Activated naive CD8-positive, alpha-beta T cell treated with anti-CD3 and anti-CD28 coated beads, Interleukin-2, amount 50 U/mL, for 24 hours (primary cell): Measurements from ENCODE around the gene GREM1.

Experiments used
- ATAC-seq: fragments of 150-1000 bp; cut with Tn5 transposase; one replicate; pipeline ENCODE4 v1.10.0; 2021
- DNase-seq: peaks from one replicate; pipeline ENCODE4 v3.0.0; 2021
- H3K27ac Mint-ChIP-seq: one replicate; pipeline ENCODE4 v1.8.0; 2021; ENCODE audit warnings: mild to moderate bottlenecking, mixed read lengths
- H3K27me3 Mint-ChIP-seq: one replicate; pipeline ENCODE4 v1.8.0; 2021; ENCODE audit warnings: mixed read lengths
- H3K36me3 Mint-ChIP-seq: one replicate; pipeline ENCODE4 v1.8.0; 2021; ENCODE audit warnings: low read depth, mixed read lengths
- H3K4me1 Mint-ChIP-seq: one replicate; pipeline ENCODE4 v1.8.0; 2021; ENCODE audit warnings: mixed read lengths
- H3K4me3 Mint-ChIP-seq: one replicate; pipeline ENCODE4 v1.8.0; 2021; ENCODE audit warnings: mild to moderate bottlenecking, moderate library complexity, mixed read lengths
- H3K9me3 Mint-ChIP-seq: one replicate; pipeline ENCODE4 v1.8.0; 2021; ENCODE audit warnings: mixed read lengths

The GREM1 gene

DNA sequence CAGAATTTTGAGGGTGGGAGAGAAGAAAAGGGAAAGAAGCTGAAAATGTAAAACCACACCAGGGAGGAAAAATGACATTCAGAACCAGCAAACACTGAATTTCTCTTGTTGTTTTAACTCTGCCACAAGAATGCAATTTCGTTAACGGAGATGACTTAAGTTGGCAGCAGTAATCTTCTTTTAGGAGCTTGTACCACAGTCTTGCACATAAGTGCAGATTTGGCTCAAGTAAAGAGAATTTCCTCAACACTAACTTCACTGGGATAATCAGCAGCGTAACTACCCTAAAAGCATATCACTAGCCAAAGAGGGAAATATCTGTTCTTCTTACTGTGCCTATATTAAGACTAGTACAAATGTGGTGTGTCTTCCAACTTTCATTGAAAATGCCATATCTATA is 15.5 kb downstream of the GREM1 start:
- DNase-seq (no peak), ATAC-seq (no peak)
- no peaks in the 10 kb centered on the region for H3K36me3 Mint-ChIP-seq
- H3K27me3 Mint-ChIP-seq: peaks cover 36% of the 10 kb centered on the region
- H3K4me3 Mint-ChIP-seq: no peak overlapping the region
- H3K4me1 Mint-ChIP-seq: no peaks in the 10 kb centered on the region
- H3K9me3 Mint-ChIP-seq: no peaks in the 10 kb centered on the region
- no peak overlapping the region for H3K27ac Mint-ChIP-seq

- Mint-ChIP-seq H3K27me3 (peaks cover 30% of the 10 kb centered on the region), H3K36me3 (no peaks in the 10 kb centered on the region), H3K4me1 (no peaks in the 10 kb centered on the region), H3K27ac (no peak overlapping the region), H3K9me3 (peaks cover 12% of the 10 kb centered on the region), H3K4me3 (no peak overlapping the region)
- ATAC-seq: no peak
- no peak for DNase-seq
These were observed 18.3 kb downstream of the GREM1 start for GRCh38 chr15:32735989-32736700.

- Mint-ChIP-seq H3K9me3 (peaks cover 12% of the 10 kb centered on the region), H3K4me3 (no peak overlapping the region), H3K27ac (no peak overlapping the region), H3K4me1 (no peaks in the 10 kb centered on the region), H3K27me3 (peaks cover 26% of the 10 kb centered on the region), H3K36me3 (no peaks in the 10 kb centered on the region)
- no peak for DNase-seq
- ATAC-seq: no peak
These were observed 18.9 kb downstream of the GREM1 start for GRCh38 chr15:32736701-32737061.

- DNase-seq (no peak), ATAC-seq (no peak)
- Mint-ChIP-seq H3K4me1 (no peaks in the 10 kb centered on the region), H3K4me3 (no peak overlapping the region), H3K9me3 (peaks cover 12% of the 10 kb centered on the region), H3K27me3 (peaks cover 26% of the 10 kb centered on the region), H3K36me3 (no peaks in the 10 kb centered on the region), H3K27ac (no peak overlapping the region)
These were observed 19.5 kb downstream of the GREM1 start for GRCh38 chr15:32737304-32737703.

DNA sequence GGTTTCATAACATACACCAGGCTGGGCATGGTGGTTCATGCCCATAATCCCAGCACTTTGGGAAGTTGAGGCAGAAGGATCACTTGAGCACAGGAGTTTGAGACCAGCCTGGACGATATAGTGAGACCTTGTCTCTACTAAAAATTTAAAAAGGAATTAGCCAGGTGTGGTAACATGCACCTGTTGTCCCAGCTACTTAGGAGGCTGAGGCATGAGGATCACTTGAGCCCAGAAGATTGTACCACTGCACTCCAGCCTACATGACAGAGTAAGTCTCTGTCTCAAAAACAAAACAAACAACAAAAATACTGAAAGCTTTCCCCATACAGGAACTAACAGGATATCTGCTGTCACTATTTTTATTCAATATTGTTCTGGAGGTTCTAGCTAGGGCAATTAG is 20.9 kb downstream of the GREM1 start:
- Mint-ChIP-seq H3K4me3 (no peak overlapping the region), H3K36me3 (no peaks in the 10 kb centered on the region), H3K4me1 (no peaks in the 10 kb centered on the region), H3K9me3 (peaks cover 12% of the 10 kb centered on the region), H3K27ac (no peak overlapping the region), H3K27me3 (peaks cover 23% of the 10 kb centered on the region)
- no peak for ATAC-seq
- DNase-seq: no peak

- ATAC-seq: no peak
These were observed 21.8 kb downstream of the GREM1 start for GRCh38 chr15:32739522-32740063.

DNA sequence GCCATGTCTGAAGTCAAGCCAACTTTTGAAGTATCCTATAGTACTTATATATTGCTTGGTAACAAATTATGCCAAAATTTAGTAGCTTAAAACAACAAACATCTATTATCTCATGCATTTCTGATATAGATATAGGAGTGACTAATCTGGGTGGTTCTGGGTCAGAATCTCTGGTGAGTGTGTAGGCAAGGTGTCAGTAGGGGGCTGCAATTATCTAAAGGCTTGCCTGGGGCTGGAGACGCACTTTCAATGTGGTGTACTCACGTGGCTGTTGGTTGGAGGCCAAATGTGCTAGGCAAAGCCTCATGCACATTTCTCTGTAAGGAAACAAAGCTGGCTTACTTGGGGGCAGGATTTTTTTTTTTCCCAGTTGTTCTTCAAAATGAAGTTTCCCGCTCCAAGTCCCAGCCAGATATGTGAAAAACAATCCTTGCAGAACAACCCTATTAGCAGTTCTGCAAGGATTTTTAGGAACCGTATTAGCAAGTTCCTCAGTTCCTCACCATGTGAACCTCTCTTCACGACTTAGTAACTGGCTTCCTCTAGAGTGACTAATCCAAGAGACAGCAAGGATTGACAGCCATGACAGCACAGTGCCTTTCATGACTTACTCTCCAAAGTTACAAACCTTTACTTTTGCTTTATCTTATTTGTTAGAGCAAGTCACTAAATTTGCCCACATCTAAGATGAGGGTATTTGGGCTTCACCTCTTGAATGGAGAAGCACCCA is 25.8 kb downstream of the GREM1 start:
- Mint-ChIP-seq H3K36me3 (no peaks in the 10 kb centered on the region), H3K4me3 (no peak overlapping the region), H3K27me3 (peaks cover 14% of the 10 kb centered on the region), H3K4me1 (no peaks in the 10 kb centered on the region), H3K27ac (no peak overlapping the region), H3K9me3 (peaks cover 12% of the 10 kb centered on the region)
- ATAC-seq: no peak
- no peak for DNase-seq

More at GRCh38 chr15:32739522-32740063, 21.8 kb downstream of the GREM1 start:
- peaks cover 12% of the 10 kb centered on the region for H3K9me3 Mint-ChIP-seq
- H3K4me3 Mint-ChIP-seq: no peak overlapping the region
- H3K4me1 Mint-ChIP-seq: no peaks in the 10 kb centered on the region
- no peaks in the 10 kb centered on the region for H3K36me3 Mint-ChIP-seq
- no peak for DNase-seq
- H3K27me3 Mint-ChIP-seq: peaks cover 21% of the 10 kb centered on the region
- no peak overlapping the region for H3K27ac Mint-ChIP-seq

DNA sequence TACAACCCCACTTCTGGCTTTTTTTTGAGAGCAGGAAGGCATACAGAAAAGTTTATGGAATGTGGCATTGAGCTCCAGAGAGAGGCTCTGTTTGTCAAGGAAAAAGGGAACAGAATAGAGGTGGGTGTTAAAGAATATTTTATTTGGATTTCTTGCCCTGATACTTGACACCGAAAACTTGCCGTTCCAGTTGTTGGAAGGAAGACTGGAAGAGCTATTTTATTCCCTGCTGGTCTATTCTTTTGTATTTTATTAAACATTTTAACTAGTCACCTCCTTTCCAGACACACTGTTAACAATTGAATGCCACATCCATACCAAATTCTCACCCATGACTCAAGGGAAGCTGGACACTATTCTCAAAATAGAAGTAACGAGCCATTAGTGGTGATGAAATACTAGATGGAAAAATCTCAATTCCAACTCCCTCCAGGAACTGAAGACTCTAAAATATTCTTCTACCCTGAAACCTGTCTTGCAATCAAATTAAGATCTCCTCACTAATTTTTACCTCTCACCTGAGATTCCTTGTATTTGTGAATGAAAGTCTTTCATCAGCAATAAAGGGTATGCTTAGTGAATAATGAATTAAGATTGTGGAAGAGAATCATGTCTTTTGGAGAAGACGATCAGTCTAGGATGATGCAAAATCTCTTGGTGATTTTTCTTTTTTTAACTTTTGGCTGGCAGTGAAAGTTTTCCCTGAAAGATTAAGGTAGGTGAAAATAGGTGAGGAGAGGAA is 28.5 kb downstream of the GREM1 start:
- H3K36me3 Mint-ChIP-seq: no peaks in the 10 kb centered on the region
- peaks cover 6% of the 10 kb centered on the region for H3K27me3 Mint-ChIP-seq
- no peak overlapping the region for H3K4me3 Mint-ChIP-seq
- ATAC-seq (no peak), DNase-seq (no peak)
- H3K4me1 Mint-ChIP-seq: no peaks in the 10 kb centered on the region
- H3K27ac Mint-ChIP-seq: no peak overlapping the region
- H3K9me3 Mint-ChIP-seq: no peaks in the 10 kb centered on the region

GRCh38 chr15:32747921-32748342 is 30.1 kb downstream of the GREM1 start:
- Mint-ChIP-seq H3K36me3 (no peaks in the 10 kb centered on the region), H3K4me3 (no peak overlapping the region), H3K27ac (no peak overlapping the region), H3K27me3 (peaks cover 6% of the 10 kb centered on the region), H3K9me3 (no peaks in the 10 kb centered on the region), H3K4me1 (no peaks in the 10 kb centered on the region)
- DNase-seq: no peak
- no peak for ATAC-seq

DNA sequence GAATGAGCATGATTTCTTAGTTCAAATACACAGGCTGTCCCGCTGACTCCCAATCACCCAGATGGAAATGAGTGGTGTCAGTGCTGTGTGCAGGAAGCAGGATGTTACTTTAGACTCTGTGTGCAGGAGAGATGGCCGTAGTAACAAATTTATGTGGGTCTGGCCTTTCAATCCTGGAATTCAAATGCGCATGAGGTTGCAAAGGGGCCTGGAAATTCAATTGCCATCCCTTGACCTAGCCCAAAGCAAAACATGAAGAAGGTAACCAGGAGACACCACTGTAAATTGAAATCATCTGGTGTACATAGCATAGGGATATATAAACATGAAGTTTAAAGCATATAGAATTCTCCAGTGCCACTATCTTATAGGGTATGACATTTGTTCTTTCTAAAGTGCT is 33.2 kb downstream of the GREM1 start:
- no peak overlapping the region for H3K4me3 Mint-ChIP-seq
- H3K27ac Mint-ChIP-seq: no peak overlapping the region
- peaks cover 8% of the 10 kb centered on the region for H3K27me3 Mint-ChIP-seq
- DNase-seq (no peak), ATAC-seq (no peak)
- no peaks in the 10 kb centered on the region for H3K4me1 Mint-ChIP-seq
- no peaks in the 10 kb centered on the region for H3K9me3 Mint-ChIP-seq
- H3K36me3 Mint-ChIP-seq: no peaks in the 10 kb centered on the region

- Mint-ChIP-seq H3K27me3 (peaks cover 28% of the 10 kb centered on the region), H3K4me3 (no peak overlapping the region)
These were observed 39.6 kb downstream of the GREM1 start for GRCh38 chr15:32757426-32757825.

DNA sequence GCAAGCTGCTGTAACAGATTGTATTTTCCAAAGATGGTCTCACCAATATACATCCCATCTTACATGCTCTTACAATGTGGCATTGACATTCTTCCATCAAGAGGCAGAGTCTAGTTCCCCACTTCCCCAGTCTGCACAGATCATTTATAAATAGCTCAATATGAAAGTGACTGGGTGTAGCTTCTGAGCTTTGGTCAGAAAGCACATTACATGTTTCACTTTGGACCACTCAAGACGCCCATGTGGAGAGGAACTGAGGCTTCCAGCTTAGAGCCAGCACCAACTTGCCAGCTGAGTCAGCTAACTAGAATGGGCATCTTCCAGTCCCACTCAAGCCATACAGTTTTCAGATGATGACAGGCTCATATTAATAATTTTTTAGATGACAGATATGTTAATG is 45.5 kb downstream of the GREM1 start:
- H3K4me3 Mint-ChIP-seq: no peak overlapping the region
- H3K9me3 Mint-ChIP-seq: no peaks in the 10 kb centered on the region
- H3K27me3 Mint-ChIP-seq: peaks cover 22% of the 10 kb centered on the region

More at GRCh38 chr15:32757426-32757825, 39.6 kb downstream of the GREM1 start:
- H3K36me3 Mint-ChIP-seq: no peaks in the 10 kb centered on the region
- DNase-seq (no peak), ATAC-seq (no peak)
- H3K27ac Mint-ChIP-seq: no peak overlapping the region
- no peaks in the 10 kb centered on the region for H3K9me3 Mint-ChIP-seq
- H3K4me1 Mint-ChIP-seq: no peaks in the 10 kb centered on the region

GRCh38 chr15:32765236-32765635 is 47.4 kb downstream of the GREM1 start:
- Mint-ChIP-seq H3K36me3 (no peaks in the 10 kb centered on the region), H3K4me1 (no peaks in the 10 kb centered on the region), H3K27ac (no peak overlapping the region), H3K27me3 (peaks cover 17% of the 10 kb centered on the region), H3K9me3 (no peaks in the 10 kb centered on the region), H3K4me3 (no peak overlapping the region)
- no peak for DNase-seq
- no peak for ATAC-seq

More for the DNA sequence above, 45.5 kb downstream of the GREM1 start:
- Mint-ChIP-seq H3K36me3 (no peaks in the 10 kb centered on the region), H3K4me1 (no peaks in the 10 kb centered on the region), H3K27ac (no peak overlapping the region)
- ATAC-seq (no peak), DNase-seq (no peak)

- no peak for DNase-seq
- Mint-ChIP-seq H3K27ac (no peak overlapping the region), H3K9me3 (no peaks in the 10 kb centered on the region)
These were observed 48.3 kb downstream of the GREM1 start for GRCh38 chr15:32766101-32766500.

More at GRCh38 chr15:32766101-32766500, 48.3 kb downstream of the GREM1 start:
- no peak for ATAC-seq
- no peaks in the 10 kb centered on the region for H3K4me1 Mint-ChIP-seq
- no peaks in the 10 kb centered on the region for H3K36me3 Mint-ChIP-seq
- H3K4me3 Mint-ChIP-seq: no peak overlapping the region
- H3K27me3 Mint-ChIP-seq: peaks cover 9% of the 10 kb centered on the region
